ENCODE measurements around the gene CIAO3. TPM values are rescaled to one million over a fixed set of nuclear protein-coding genes. Genes with fewer than 3 reads are reported as not detected.

The CIAO3 gene
- total and polyA plus RNA-seq, 2 experiments from 2014 or later = 43.3 to 67.7 TPM

DNA sequence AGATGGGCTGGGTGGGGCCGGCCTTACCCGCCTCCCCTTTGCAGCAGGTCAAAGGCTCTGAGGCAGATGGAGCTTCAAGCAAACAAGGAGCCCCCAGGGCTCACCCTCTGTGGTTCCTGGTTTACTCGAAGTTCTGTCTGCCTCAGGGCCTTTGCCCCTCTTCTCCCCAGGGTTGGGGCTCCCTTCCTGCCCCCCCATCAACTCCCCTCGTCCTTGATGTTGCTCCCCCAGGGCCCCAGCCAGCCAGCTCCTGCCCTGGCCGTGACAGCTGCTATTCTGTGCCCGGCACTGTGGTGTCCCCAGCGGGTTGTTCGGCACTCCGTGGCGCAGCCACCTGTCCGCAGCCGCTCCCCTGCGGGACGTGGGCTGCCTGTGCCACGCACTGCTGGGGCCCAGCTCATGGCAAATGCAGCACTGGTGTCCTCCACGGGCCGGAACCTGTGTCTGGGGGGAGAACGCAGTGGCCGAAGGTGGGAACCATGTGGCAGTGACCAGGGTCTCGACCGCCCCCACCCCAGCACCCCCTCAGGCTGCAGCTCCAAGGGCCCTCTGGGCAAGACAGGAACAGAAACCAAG, 30.2 kb downstream of the CIAO3 start:
- TF ChIP-seq, protein P1, sequence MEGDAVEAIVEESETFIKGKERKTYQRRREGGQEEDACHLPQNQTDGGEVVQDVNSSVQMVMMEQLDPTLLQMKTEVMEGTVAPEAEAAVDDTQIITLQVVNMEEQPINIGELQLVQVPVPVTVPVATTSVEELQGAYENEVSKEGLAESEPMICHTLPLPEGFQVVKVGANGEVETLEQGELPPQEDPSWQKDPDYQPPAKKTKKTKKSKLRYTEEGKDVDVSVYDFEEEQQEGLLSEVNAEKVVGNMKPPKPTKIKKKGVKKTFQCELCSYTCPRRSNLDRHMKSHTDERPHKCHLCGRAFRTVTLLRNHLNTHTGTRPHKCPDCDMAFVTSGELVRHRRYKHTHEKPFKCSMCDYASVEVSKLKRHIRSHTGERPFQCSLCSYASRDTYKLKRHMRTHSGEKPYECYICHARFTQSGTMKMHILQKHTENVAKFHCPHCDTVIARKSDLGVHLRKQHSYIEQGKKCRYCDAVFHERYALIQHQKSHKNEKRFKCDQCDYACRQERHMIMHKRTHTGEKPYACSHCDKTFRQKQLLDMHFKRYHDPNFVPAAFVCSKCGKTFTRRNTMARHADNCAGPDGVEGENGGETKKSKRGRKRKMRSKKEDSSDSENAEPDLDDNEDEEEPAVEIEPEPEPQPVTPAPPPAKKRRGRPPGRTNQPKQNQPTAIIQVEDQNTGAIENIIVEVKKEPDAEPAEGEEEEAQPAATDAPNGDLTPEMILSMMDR (IDR thresholded peaks at IDR 0.05; ENCODE audit: low read depth, low read length) = no peak
- Histone ChIP-seq H3K4me1 (ENCODE audit: low read depth) (peaks cover 16% of the 10 kb centered on the region), H3K27me3 (peaks cover 37% of the 10 kb centered on the region), H3K4me3 (no peak overlapping the region), H3K27ac (peak overlapping the region; percentile 53), H3K36me3 (no peaks in the 10 kb centered on the region), H3K9me3 (ENCODE audit: low read depth) (no peaks in the 10 kb centered on the region)
- DNase-seq (ENCODE audit: low read depth in 1 of 2, low spot score in 1 of 2) = no peak

DNA sequence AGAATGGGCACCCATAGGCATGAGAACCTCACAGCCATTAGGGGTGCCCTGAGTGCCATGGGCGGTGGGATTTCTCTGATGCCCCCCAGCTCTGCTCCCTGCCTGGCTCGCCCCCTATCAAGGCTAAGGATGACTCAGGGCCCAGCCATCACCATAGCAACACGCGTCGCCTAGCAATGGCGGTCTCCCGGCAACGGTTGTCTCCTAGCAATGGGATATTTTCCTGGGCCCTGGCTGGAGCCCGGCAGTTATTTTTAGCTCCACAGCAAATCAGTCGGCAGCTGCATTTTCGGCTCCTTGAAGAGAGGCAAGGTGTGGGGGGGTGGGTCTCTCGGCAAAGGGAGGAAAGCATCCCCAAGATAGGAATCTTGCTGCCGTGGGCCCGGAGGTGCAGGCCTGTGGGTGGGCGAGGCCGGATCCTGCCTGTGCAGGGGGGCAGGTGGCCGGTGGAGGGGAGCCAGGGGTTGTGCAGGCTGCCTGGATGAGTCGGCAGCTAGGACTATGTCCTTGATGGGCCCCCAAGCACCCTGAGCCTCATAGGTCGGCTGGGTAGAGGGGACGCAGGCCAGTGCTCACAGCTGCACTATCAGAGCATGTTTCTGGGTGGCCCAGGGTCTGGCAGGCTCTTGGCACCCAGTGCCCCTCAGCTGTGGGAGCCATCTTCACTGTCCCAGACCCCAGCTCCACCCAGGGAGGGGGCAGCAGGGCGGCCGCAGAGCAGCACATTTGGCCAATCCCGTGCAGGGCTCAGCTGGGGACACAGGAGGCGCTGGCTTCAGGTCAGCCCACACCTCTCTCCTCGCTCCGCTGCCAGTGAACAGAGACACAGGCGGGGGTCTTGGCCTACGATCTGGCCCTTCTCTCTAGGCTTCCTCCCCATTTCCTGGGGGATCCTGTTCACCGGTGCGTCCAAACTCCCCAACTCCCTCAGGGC, 31.0 kb downstream of the CIAO3 start:
- Histone ChIP-seq H3K36me3 (no peaks in the 10 kb centered on the region), H3K4me1 (ENCODE audit: low read depth) (peaks cover 16% of the 10 kb centered on the region), H3K27me3 (peaks cover 44% of the 10 kb centered on the region), H3K4me3 (no peak overlapping the region), H3K9me3 (ENCODE audit: low read depth) (no peaks in the 10 kb centered on the region), H3K27ac (peak overlapping the region; percentile 53)
- TF ChIP-seq, protein P1 (IDR thresholded peaks at IDR 0.05; ENCODE audit: low read depth, low read length) = no peak
- peak; percentile 85 to 91 for DNase-seq (ENCODE audit: low read depth in 1 of 2, low spot score in 1 of 2)

DNA sequence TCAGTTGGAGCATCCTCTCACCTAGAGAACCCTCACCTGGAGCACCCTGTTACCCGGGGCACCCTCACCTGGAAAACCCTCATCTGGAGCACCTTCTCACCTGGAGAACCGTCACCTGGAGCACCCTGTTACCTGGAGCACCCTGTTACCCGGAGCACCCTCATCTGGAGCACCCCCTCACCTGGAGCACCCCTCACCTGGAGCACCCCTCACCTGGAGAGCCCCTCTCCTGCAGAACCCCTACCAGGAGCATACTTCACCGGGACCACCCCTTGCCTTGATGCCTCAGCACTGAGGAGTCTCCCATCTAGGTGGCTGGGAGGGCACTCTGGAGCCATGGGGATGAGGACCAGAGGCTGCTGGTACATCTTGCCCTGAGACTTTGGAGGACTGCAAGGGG, 31.8 kb downstream of the CIAO3 start:
- no peak overlapping the region for H3K4me3 ChIP-seq
- H3K4me1 ChIP-seq (ENCODE audit: low read depth) = peaks cover 13% of the 10 kb centered on the region
- TF ChIP-seq, protein P1 (IDR thresholded peaks at IDR 0.05; ENCODE audit: low read depth, low read length) = no peak
- H3K27me3 ChIP-seq = peaks cover 53% of the 10 kb centered on the region
- H3K36me3 ChIP-seq = no peaks in the 10 kb centered on the region
- no peaks in the 10 kb centered on the region for H3K9me3 ChIP-seq (ENCODE audit: low read depth)
- DNase-seq (ENCODE audit: low read depth in 1 of 2, low spot score in 1 of 2) = no peak
- H3K27ac ChIP-seq = no peak overlapping the region

DNA sequence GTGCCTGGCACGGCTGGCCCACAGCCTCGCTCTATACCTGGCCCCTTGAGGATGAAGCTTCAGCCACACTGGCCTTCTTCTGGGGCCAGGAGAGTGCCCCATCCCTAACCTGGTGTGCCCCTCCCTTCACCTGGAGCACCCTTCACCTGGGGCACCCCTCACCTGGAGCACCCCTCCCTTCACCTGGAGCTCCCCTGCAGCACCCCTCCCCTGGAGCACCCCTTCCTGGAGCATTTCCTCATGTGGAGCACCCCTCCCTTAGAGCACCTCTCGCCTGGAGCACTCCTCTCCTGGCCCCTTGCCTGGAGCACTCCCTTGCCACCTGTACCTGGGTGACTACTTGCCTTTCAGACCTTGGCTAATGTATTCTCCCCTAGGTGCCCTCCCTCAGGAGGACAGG, 32.8 kb downstream of the CIAO3 start:
- Histone ChIP-seq H3K36me3 (no peaks in the 10 kb centered on the region), H3K9me3 (ENCODE audit: low read depth) (no peaks in the 10 kb centered on the region), H3K27me3 (peaks cover 62% of the 10 kb centered on the region), H3K4me1 (ENCODE audit: low read depth) (peaks cover 13% of the 10 kb centered on the region), H3K27ac (no peak overlapping the region), H3K4me3 (no peak overlapping the region)
- no peak for DNase-seq (ENCODE audit: low read depth in 1 of 2, low spot score in 1 of 2)
- TF ChIP-seq, protein P1 (IDR thresholded peaks at IDR 0.05; ENCODE audit: low read depth, low read length) = no peak

DNA sequence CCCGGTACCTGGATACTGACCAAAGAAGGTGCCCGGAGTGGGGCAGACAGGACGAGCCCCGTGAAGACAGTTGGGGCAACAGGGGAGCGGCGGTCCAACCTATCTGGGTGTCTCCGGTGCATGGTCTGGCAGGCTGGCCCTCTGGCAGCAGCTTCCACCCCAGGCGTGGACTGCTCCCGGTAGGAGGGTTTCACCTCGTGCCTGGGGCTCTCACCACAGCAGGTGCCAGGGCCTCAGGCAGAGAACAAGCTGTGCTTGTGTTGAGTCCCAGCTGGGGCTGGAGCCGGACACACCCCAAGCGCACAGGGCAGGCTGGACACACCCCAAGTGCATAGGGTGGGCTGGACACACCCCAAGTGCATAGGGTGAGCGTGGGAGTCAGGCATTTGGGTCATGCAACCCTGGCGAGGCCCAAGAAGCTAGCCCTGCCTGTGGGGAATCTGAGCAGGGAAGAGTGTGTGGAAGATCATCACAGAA, 33.7 kb downstream of the CIAO3 start:
- H3K4me3 ChIP-seq = no peak overlapping the region
- TF ChIP-seq, protein P1 (IDR thresholded peaks at IDR 0.05; ENCODE audit: low read depth, low read length) = no peak
- DNase-seq (ENCODE audit: low read depth in 1 of 2, low spot score in 1 of 2) = no peak
- peaks cover 13% of the 10 kb centered on the region for H3K4me1 ChIP-seq (ENCODE audit: low read depth)
- H3K27me3 ChIP-seq = peaks cover 72% of the 10 kb centered on the region
- H3K9me3 ChIP-seq (ENCODE audit: low read depth) = no peaks in the 10 kb centered on the region
- no peaks in the 10 kb centered on the region for H3K36me3 ChIP-seq
- H3K27ac ChIP-seq = no peak overlapping the region
